D721Med (cell line): ENCODE measurements around the gene RERE.

Experiments
- DNase-seq: peaks from one replicate; pipeline ENCODE4 v3.0.0; 2011; ENCODE audit warnings: low spot score; ENCODE audit not compliant: insufficient read length
- FAIRE-seq: peaks from 2 replicates; lab custom pipeline; 2011; peaks lifted over from hg19 to GRCh38; lab: Jason Lieb, UNC
- TF ChIP-seq, protein P1 (sequence below): IDR thresholded peaks from 2 replicates; pipeline ENCODE4 v1.5.1; 2012; ENCODE audit warnings: mild to moderate bottlenecking, control low read depth; ENCODE audit not compliant: insufficient read depth; ENCODE audit errors: missing control alignments

The RERE gene

DNA sequence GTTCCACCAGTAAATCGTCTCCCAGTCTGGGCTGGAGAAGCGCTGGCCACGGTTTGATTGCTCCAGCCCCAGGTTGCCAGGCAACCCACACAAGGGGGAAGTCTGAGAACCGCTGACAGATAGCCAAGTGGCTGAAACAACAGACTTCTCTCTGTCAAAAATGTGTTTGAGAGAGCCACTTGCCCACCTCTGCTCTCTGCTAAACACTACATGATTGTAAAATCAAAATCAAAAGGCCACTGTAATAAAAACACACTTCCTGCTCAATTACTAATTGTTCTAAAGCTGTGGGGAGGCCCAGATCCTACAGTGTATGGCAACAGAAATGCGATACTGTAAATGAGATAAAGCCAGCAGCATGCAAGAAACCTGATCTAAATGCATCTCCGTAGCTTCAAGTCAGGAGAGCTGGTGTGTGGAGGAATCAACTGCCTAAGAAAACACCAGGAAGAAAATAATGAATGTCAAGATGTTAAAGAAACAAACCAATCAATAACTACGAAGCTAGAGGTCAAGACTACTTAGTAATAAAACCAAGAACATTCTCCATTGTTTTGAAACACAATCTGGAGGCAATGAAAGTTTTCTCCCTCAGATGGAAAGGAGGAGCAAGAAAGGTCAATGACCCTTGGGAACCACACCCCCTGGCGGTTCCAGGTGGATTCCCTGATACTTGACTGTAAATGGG lies 378.3 kb downstream of the RERE start:
- TF ChIP-seq, protein P1, sequence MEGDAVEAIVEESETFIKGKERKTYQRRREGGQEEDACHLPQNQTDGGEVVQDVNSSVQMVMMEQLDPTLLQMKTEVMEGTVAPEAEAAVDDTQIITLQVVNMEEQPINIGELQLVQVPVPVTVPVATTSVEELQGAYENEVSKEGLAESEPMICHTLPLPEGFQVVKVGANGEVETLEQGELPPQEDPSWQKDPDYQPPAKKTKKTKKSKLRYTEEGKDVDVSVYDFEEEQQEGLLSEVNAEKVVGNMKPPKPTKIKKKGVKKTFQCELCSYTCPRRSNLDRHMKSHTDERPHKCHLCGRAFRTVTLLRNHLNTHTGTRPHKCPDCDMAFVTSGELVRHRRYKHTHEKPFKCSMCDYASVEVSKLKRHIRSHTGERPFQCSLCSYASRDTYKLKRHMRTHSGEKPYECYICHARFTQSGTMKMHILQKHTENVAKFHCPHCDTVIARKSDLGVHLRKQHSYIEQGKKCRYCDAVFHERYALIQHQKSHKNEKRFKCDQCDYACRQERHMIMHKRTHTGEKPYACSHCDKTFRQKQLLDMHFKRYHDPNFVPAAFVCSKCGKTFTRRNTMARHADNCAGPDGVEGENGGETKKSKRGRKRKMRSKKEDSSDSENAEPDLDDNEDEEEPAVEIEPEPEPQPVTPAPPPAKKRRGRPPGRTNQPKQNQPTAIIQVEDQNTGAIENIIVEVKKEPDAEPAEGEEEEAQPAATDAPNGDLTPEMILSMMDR = no peak
- FAIRE-seq = no peak
- DNase-seq = no peak

DNA sequence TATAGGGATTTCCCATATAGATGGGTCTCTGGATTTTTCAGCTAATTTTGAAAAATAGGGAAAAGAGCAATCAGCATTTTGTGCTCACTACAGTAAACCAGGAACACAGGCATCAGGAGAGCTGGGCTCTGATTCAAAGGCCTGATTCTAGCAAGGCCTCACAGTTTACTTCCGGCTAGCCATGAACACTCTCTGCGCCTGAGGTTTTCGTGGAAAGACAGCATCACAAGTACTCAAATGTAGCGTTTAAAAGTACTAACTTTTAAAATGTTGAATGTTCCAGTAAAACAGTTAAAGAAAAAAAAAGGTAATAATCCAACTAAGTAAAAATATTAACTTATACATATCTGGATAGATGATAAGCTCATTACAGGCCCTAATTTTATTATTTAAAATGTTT lies 379.0 kb downstream of the RERE start:
- FAIRE-seq (no peak), DNase-seq (no peak)
- TF ChIP-seq, protein P1 = no peak

DNA sequence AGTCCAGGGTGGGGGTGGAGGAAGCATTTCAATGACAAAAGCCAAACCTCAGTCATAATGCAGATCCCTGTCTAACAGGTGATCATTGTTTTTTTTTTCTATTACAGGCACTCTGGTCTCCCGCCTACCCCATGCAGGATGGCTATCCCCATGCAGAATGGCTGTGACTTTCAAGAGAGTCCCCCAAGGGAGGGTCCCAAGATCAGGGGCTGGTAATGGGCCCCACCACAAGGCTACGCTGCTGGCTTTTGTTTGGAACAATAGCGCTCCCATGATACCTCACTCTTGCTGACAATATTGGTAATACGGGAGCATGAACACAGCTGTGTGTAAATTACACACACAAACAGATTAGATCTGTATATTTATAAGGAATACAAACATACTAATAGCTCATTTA lies 380.1 kb downstream of the RERE start:
- DNase-seq (no peak), FAIRE-seq (no peak)

DNA sequence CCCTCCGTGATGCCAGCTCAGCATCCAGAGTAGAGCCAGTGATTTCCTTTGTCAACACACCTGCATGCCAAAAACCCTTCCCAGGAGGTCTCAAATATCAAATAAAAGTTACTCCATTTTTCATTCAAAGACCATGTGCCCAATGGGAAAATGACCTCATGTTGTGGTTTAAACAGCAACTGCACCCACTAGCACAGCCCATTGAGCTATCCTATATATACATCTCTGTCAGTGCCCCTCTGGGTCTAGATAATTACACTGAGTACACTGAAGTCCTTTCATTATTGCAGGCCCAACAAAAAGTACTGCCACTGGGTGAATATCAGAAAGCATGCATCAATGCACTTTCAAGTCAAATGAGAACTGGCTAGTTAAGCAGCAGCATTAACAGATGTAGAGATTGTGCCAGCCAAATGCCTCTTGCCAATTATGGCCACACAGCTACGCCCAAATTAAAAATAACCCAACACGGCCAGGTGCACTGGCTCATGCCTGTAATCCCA lies 381.8 kb downstream of the RERE start:
- no peak for FAIRE-seq
- no peak for DNase-seq

More for the DNA sequence above, 380.1 kb downstream of the RERE start:
- TF ChIP-seq, protein P1 = no peak

DNA sequence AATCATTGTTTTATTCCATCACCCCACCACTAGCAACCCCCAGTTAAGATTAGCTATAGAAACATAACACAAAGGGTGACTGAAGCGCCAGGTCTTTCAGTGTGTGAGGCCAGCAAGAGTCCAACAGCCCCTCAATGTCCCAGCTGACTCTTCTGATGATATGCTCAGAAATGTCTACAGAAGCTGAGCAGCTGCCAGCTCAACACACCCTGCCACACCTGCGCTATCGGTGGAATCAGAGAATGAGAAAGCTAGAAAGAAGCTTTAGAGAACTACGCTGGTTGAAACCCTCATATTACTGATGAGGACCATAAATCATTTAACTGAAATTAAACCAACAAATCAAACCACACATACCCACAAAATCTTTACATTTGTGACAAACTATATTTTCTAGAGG lies 383.3 kb downstream of the RERE start:
- no peak for DNase-seq
- TF ChIP-seq, protein P1 = no peak
- no peak for FAIRE-seq

More for the DNA sequence above, 381.8 kb downstream of the RERE start:
- TF ChIP-seq, protein P1 = no peak

DNA sequence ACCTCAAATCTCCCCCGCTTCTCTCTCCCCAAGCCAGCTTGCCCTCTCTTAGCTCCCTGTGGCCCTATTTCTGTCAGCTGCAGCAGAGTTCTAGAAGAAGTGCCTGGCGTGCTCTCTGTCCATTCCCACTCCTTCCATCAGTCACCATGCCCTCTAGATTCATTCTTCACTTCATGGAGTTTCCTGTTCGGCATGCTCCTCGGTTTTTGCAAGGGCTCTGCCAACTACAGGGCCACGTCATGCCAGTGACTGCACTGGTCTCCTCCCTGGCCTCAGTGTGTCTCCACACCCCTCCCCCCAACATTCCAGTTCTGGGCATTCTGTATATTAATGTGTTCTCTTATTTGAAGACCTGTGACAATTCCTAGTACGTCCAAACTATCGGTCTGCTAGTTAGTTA lies 385.7 kb downstream of the RERE start:
- FAIRE-seq = no peak
- TF ChIP-seq, protein P1 = no peak

DNA sequence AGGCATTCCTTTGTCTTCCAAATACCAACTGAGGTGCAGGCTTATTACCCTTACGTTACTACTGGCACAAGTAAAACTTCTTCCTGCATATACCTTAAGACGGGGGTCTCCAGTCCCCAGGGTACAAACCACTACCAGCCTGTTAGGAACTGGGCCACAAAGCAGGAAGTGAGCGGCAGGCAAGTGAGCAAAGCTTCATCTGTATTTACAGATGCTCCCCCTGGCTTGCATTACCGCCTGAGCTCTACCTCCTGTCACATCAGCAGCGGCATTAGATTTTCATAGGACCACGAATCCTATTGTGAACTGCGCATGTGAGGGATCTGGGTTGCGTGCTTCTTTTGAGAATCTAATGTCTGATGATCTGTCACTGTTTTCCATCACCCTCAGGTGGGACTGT lies 386.4 kb downstream of the RERE start:
- TF ChIP-seq, protein P1 = no peak

More for the DNA sequence above, 385.7 kb downstream of the RERE start:
- no peak for DNase-seq

More for the DNA sequence above, 386.4 kb downstream of the RERE start:
- DNase-seq = no peak
- FAIRE-seq = no peak
